Ectodermal cell (in vitro differentiated cells): ENCODE data around the gene FA2H.
A peak's percentile ranks its signal among the peaks of the same experiment; 100 is the strongest.

Experiments
- H3K27ac ChIP-seq: 2 replicates; pipeline ENCODE4 v1.7.0; 2013; ENCODE audit warnings: mild to moderate bottlenecking, low read depth, low read length; ENCODE audit not compliant: insufficient read depth, poor library complexity, severe bottlenecking
- H3K27me3 ChIP-seq: 2 replicates; pipeline ENCODE4 v1.7.0; 2013; ENCODE audit warnings: mild to moderate bottlenecking, low read length; ENCODE audit not compliant: insufficient read depth, control insufficient read depth, poor library complexity, severe bottlenecking
- H3K36me3 ChIP-seq: one replicate; pipeline ENCODE4 v1.7.0; 2013; ENCODE audit warnings: low read length; ENCODE audit not compliant: control insufficient read depth, insufficient read depth
- H3K4me1 ChIP-seq: one replicate; pipeline ENCODE4 v1.7.0; 2013; ENCODE audit warnings: low read length; ENCODE audit not compliant: control insufficient read depth, insufficient read depth
- H3K4me3 ChIP-seq: 2 replicates; pipeline ENCODE4 v1.7.0; 2013; ENCODE audit warnings: low read depth, low read length, control low read depth; ENCODE audit not compliant: insufficient read depth
- H3K9me3 ChIP-seq: 2 replicates; pipeline ENCODE4 v1.7.0; 2013; ENCODE audit warnings: mild to moderate bottlenecking, low read length, moderate library complexity; ENCODE audit not compliant: control insufficient read depth
- WGBS, 2 experiments: methylation state at CpG; one replicate each; pipeline ENCODE4 v1.1.7; 2013; ENCODE audit warnings: missing lambda C conversion rate in 2 of 2; 5-methylcytosine and 5-hydroxymethylcytosine counted together

Gene FA2H

GRCh38 chr16:74713876-74714275 is 60.7 kb downstream of the FA2H start:
- H3K36me3 ChIP-seq = no peaks in the 10 kb centered on the region
- no peaks in the 10 kb centered on the region for H3K4me1 ChIP-seq
- no peaks in the 10 kb centered on the region for H3K9me3 ChIP-seq
- no peaks in the 10 kb centered on the region for H3K27me3 ChIP-seq
- no peak overlapping the region for H3K4me3 ChIP-seq
- H3K27ac ChIP-seq = no peak overlapping the region
- WGBS, 2 experiments = 88 to 89% methylated on average over 10 of the region's 10 CpGs

GRCh38 chr16:74713325-74713724 is 61.3 kb downstream of the FA2H start:
- Histone ChIP-seq H3K9me3 (no peaks in the 10 kb centered on the region), H3K4me1 (no peaks in the 10 kb centered on the region), H3K27me3 (no peaks in the 10 kb centered on the region), H3K27ac (no peak overlapping the region), H3K4me3 (no peak overlapping the region), H3K36me3 (no peaks in the 10 kb centered on the region)
- 93 to 94% methylated on average over 10 of the region's 10 CpGs for WGBS, 2 experiments

GRCh38 chr16:74711938-74712337 is 62.7 kb downstream of the FA2H start:
- Histone ChIP-seq H3K4me3 (no peak overlapping the region), H3K36me3 (no peaks in the 10 kb centered on the region), H3K27me3 (no peaks in the 10 kb centered on the region), H3K4me1 (no peaks in the 10 kb centered on the region), H3K27ac (no peak overlapping the region), H3K9me3 (no peaks in the 10 kb centered on the region)
- WGBS, 2 experiments = 94 to 95% methylated on average over 12 of the region's 12 CpGs

GRCh38 chr16:74710401-74710800 is 64.2 kb downstream of the FA2H start:
- 92 to 95% methylated on average over 8 of the region's 8 CpGs for WGBS, 2 experiments
- Histone ChIP-seq H3K9me3 (no peaks in the 10 kb centered on the region), H3K27me3 (no peaks in the 10 kb centered on the region), H3K36me3 (no peaks in the 10 kb centered on the region), H3K4me1 (no peaks in the 10 kb centered on the region), H3K27ac (no peak overlapping the region), H3K4me3 (no peak overlapping the region)

- no peak overlapping the region for H3K27ac ChIP-seq
- 4 to 5% methylated on average over 5 to 6 of the region's 6 CpGs for WGBS, 2 experiments
- H3K4me3 ChIP-seq = no peak overlapping the region
- H3K4me1 ChIP-seq = no peaks in the 10 kb centered on the region
- no peaks in the 10 kb centered on the region for H3K9me3 ChIP-seq
- H3K27me3 ChIP-seq = no peaks in the 10 kb centered on the region
- no peaks in the 10 kb centered on the region for H3K36me3 ChIP-seq
Observed at GRCh38 chr16:74709441-74709877, 65.2 kb downstream of the FA2H start.

GRCh38 chr16:74700438-74701225 is 74.0 kb downstream of the FA2H start, which contains the start of gene MLKL:
MLKL (minus strand) TSS chr16:74700862; CDS start chr16:74695757, 5,105 bp downstream.
- no peak within 1 kb of the TSS for H3K27ac ChIP-seq
- 16 to 17% methylated on average over 35 of the region's 35 CpGs for WGBS, 2 experiments
- H3K4me1 ChIP-seq = no peaks in the 10 kb centered on the region
- H3K36me3 ChIP-seq = no peaks in the 10 kb centered on the region
- H3K27me3 ChIP-seq = peaks cover 36% of the 10 kb centered on the region
- H3K9me3 ChIP-seq = no peaks in the 10 kb centered on the region
- peak within 1 kb of the TSS; percentile 39 for H3K4me3 ChIP-seq

GRCh38 chr16:74700116-74700437 is 74.5 kb downstream of the FA2H start:
- H3K36me3 ChIP-seq = no peaks in the 10 kb centered on the region
- no peak overlapping the region for H3K27ac ChIP-seq
- no peaks in the 10 kb centered on the region for H3K9me3 ChIP-seq
- peaks cover 36% of the 10 kb centered on the region for H3K27me3 ChIP-seq
- H3K4me3 ChIP-seq = peak overlapping the region; percentile 39
- no peaks in the 10 kb centered on the region for H3K4me1 ChIP-seq
- 13 to 18% methylated on average over 16 of the region's 16 CpGs for WGBS, 2 experiments

GRCh38 chr16:74699666-74700065 is 75.0 kb downstream of the FA2H start:
- H3K36me3 ChIP-seq = no peaks in the 10 kb centered on the region
- no peaks in the 10 kb centered on the region for H3K9me3 ChIP-seq
- WGBS, 2 experiments = 85 to 94% methylated on average over 2 to 3 of the region's 4 CpGs
- H3K4me3 ChIP-seq = no peak overlapping the region
- H3K27me3 ChIP-seq = peaks cover 36% of the 10 kb centered on the region
- no peak overlapping the region for H3K27ac ChIP-seq
- H3K4me1 ChIP-seq = no peaks in the 10 kb centered on the region

- Histone ChIP-seq H3K9me3 (no peaks in the 10 kb centered on the region), H3K36me3 (no peaks in the 10 kb centered on the region), H3K27ac (no peak overlapping the region), H3K27me3 (peaks cover 36% of the 10 kb centered on the region), H3K4me1 (no peaks in the 10 kb centered on the region), H3K4me3 (no peak overlapping the region)
- WGBS, 2 experiments = 87 to 90% methylated on average over 3 to 4 of the region's 4 CpGs
Observed at GRCh38 chr16:74698222-74698621, 76.4 kb downstream of the FA2H start.

- 62 to 65% methylated on average over 18 to 19 of the region's 19 CpGs for WGBS, 2 experiments
- Histone ChIP-seq H3K9me3 (no peaks in the 10 kb centered on the region), H3K36me3 (no peaks in the 10 kb centered on the region)
Observed at GRCh38 chr16:74695450-74696422, 78.9 kb downstream of the FA2H start.

More at GRCh38 chr16:74695450-74696422, 78.9 kb downstream of the FA2H start:
- H3K27me3 ChIP-seq = peaks cover 23% of the 10 kb centered on the region
- no peaks in the 10 kb centered on the region for H3K4me1 ChIP-seq
- peak overlapping the region; percentile 44 for H3K4me3 ChIP-seq
- no peak overlapping the region for H3K27ac ChIP-seq
